Neural cell (in vitro differentiated cells): ENCODE measurements around the gene UCK2. TPM values are rescaled to one million over a fixed set of nuclear protein-coding genes. Genes with fewer than 3 reads are reported as not detected.

Experiments
- H2AFZ ChIP-seq: fragments of 200-600, 300-800 bp; sonication (generic), shearing (Covaris generic); 2 replicates; pipeline ENCODE4 v1.6.0; 2014; ENCODE audit warnings: low read depth, mild to moderate bottlenecking, antibody characterized with exemption, low read length, moderate library complexity
- H3F3A ChIP-seq: fragments of 200-600 bp; shearing (Covaris generic); 2 replicates; pipeline ENCODE4 v1.6.1; 2016; ENCODE audit warnings: mild to moderate bottlenecking, moderate library complexity, mixed read lengths, antibody characterized with exemption, low read length; ENCODE audit not compliant: insufficient read depth, poor library complexity, severe bottlenecking
- H3K27ac ChIP-seq: fragments of 200-600, 300-800 bp; sonication (generic), shearing (Covaris generic); 2 replicates; pipeline ENCODE4 v1.5.1; 2014; ENCODE audit warnings: mild to moderate bottlenecking, low read length, moderate library complexity
- H3K27me3 ChIP-seq: fragments of 300-800, 200-600 bp; sonication (generic), shearing (Covaris generic); 2 replicates; pipeline ENCODE4 v1.6.0; 2014; ENCODE audit warnings: mild to moderate bottlenecking, low read depth, low read length, moderate library complexity; ENCODE audit not compliant: insufficient read depth
- H3K36me3 ChIP-seq: fragments of 300-800, 200-600 bp; sonication (generic), shearing (Covaris generic); 2 replicates; pipeline ENCODE4 v1.5.1; 2014; ENCODE audit warnings: mild to moderate bottlenecking, antibody characterized with exemption, low read length, moderate library complexity; ENCODE audit not compliant: insufficient read depth
- H3K4me2 ChIP-seq: fragments of 300-800, 200-600 bp; sonication (generic), shearing (Covaris generic); 2 replicates; pipeline ENCODE4 v1.6.0; 2014; ENCODE audit warnings: mild to moderate bottlenecking, low read length
- H3K4me3 ChIP-seq: fragments of 300-800, 200-600 bp; sonication (generic), shearing (Covaris generic); 2 replicates; pipeline ENCODE4 v1.5.1; 2014; ENCODE audit warnings: mild to moderate bottlenecking, low read length, moderate library complexity
- H3K79me2 ChIP-seq: fragments of 200-600 bp; shearing (Covaris generic); replicated peaks from 2 replicates; pipeline ENCODE4 v1.6.0; 2014; ENCODE audit warnings: mild to moderate bottlenecking, low read length, moderate library complexity; ENCODE audit not compliant: insufficient read depth
- H3K9ac ChIP-seq: fragments of 300-800, 200-600 bp; sonication (generic), shearing (Covaris generic); 2 replicates; pipeline ENCODE4 v1.6.1; 2016; ENCODE audit warnings: mild to moderate bottlenecking, low read length, mixed read lengths
- H3K9me2 ChIP-seq: fragments of 200-600 bp; shearing (Covaris generic); 2 replicates; pipeline ENCODE4 v1.6.1; 2016; ENCODE audit warnings: mild to moderate bottlenecking, low read length, mixed read lengths; ENCODE audit not compliant: insufficient read depth
- H3K9me3 ChIP-seq: fragments of 200-600, 300-800 bp; sonication (generic), shearing (Covaris generic); 2 replicates; pipeline ENCODE4 v1.6.1; 2016; ENCODE audit warnings: mild to moderate bottlenecking, mixed run types, low read length, moderate library complexity, mixed read lengths
- H4K20me1 ChIP-seq: fragments of 200-600 bp; shearing (Covaris generic); 2 replicates; pipeline ENCODE4 v1.6.1; 2016; ENCODE audit warnings: mild to moderate bottlenecking, mixed run types; ENCODE audit not compliant: insufficient read depth
- EP300 ChIP-seq: fragments of 450-650 bp; conservative IDR thresholded peaks from 2 replicates; pipeline ENCODE4 v1.6.1; 2014; ENCODE audit warnings: antibody characterized with exemption, mild to moderate bottlenecking, moderate library complexity; ENCODE audit not compliant: poor library complexity, severe bottlenecking
- EZH2 ChIP-seq: fragments of 200-600, 300-800 bp; shearing (Covaris generic), sonication (generic); IDR thresholded peaks from 2 replicates; pipeline ENCODE4 v1.6.1; 2014; ENCODE audit warnings: antibody characterized with exemption, low read length, borderline replicate concordance, mild to moderate bottlenecking; ENCODE audit not compliant: insufficient read depth, poor library complexity, severe bottlenecking
- MXI1 ChIP-seq: fragments of 450-650 bp; conservative IDR thresholded peaks from 2 replicates; pipeline ENCODE4 v1.6.1; 2014; ENCODE audit warnings: antibody characterized with exemption, mild to moderate bottlenecking; ENCODE audit not compliant: poor library complexity, severe bottlenecking
- POLR2AphosphoS5 ChIP-seq: IDR thresholded peaks from 2 replicates; pipeline ENCODE4 v1.6.1; 2012
- RAD21 ChIP-seq: fragments of 450-650 bp; conservative IDR thresholded peaks from 2 replicates; pipeline ENCODE4 v1.6.1; 2014; ENCODE audit warnings: antibody characterized with exemption, mild to moderate bottlenecking, moderate library complexity
- SMC3 ChIP-seq: fragments of 450-650 bp; conservative IDR thresholded peaks from 2 replicates; pipeline ENCODE4 v1.6.1; 2014; ENCODE audit warnings: antibody characterized with exemption, mild to moderate bottlenecking, moderate library complexity; ENCODE audit not compliant: poor library complexity
- TAF1 ChIP-seq: IDR thresholded peaks from 2 replicates; pipeline ENCODE4 v1.6.1; 2012; ENCODE audit warnings: low read depth
- polyA plus RNA-seq: library from polyadenylated mRNA; depleted of rRNA; stranded (reverse); fragments of >200 nt; gene quantifications from 2 replicates; pipeline ENCODE4 v1.2.3, GENCODE V29; 2014
- TF ChIP-seq, protein P1 (sequence below): IDR thresholded peaks from 2 replicates; pipeline ENCODE4 v1.6.1; 2012; ENCODE audit warnings: borderline replicate concordance
- TF ChIP-seq, protein P2 (sequence below): fragments of 450-650 bp; IDR thresholded peaks from 2 replicates; pipeline ENCODE4 v1.5.1; 2014; ENCODE audit warnings: antibody characterized with exemption, mild to moderate bottlenecking, moderate library complexity; ENCODE audit not compliant: poor library complexity, severe bottlenecking

UCK2 gene
- polyA plus RNA-seq, 1 donor from 2014 or later, result 36.0 TPM

DNA sequence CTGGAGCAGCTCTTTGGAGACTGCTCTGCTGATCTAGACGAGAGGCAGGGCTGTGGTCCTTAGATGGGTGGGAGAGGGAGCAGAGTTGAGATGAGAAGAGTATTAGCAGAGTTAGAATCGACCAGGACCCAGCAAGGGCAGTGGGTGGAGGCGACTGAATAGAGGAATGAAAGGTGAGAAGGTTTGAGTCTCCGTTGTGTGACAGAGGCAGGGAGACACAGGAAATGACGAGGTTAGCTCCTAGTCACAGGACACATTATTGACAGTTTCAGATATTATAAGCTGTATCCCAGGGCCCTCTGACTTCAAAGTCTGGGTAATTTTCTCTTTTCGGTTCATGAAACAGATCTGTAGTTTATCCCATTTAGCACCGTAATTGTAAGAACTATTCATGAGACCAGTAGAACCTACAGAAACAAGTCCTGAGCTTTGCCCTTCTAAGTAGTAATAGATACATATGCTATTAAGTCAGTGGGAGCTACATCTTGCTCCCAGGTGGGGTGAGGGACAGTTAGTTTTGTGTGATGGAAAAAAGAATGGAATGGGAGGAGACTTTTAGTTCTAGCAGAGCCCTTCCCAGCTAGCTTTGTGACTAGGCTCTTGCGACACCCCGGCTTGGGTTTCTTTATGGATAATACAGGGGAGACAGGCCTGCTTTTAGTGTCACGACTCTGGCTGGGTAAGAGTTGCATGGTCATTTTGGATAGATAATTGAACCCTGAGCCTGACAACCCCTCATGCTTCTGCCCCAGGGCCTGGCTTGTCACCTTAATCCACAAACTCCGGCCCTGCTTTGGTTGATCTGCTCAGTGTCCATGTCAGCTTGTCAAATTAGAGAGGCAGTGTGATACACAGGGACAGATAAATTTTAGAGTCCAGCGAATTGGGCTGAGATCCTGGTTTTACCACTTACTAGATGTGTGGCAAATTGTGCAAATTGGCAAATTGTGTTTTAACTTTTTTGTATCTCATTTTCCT, 70.2 kb downstream of the UCK2 start:
- no peak overlapping the region for H3K4me3 ChIP-seq
- no peak overlapping the region for H3K4me2 ChIP-seq
- TF ChIP-seq EZH2 (no peak), TAF1 (no peak), POLR2AphosphoS5 (no peak), SMC3 (no peak), RAD21 (no peak), MXI1 (no peak), EP300 (no peak)
- TF ChIP-seq, protein P1, sequence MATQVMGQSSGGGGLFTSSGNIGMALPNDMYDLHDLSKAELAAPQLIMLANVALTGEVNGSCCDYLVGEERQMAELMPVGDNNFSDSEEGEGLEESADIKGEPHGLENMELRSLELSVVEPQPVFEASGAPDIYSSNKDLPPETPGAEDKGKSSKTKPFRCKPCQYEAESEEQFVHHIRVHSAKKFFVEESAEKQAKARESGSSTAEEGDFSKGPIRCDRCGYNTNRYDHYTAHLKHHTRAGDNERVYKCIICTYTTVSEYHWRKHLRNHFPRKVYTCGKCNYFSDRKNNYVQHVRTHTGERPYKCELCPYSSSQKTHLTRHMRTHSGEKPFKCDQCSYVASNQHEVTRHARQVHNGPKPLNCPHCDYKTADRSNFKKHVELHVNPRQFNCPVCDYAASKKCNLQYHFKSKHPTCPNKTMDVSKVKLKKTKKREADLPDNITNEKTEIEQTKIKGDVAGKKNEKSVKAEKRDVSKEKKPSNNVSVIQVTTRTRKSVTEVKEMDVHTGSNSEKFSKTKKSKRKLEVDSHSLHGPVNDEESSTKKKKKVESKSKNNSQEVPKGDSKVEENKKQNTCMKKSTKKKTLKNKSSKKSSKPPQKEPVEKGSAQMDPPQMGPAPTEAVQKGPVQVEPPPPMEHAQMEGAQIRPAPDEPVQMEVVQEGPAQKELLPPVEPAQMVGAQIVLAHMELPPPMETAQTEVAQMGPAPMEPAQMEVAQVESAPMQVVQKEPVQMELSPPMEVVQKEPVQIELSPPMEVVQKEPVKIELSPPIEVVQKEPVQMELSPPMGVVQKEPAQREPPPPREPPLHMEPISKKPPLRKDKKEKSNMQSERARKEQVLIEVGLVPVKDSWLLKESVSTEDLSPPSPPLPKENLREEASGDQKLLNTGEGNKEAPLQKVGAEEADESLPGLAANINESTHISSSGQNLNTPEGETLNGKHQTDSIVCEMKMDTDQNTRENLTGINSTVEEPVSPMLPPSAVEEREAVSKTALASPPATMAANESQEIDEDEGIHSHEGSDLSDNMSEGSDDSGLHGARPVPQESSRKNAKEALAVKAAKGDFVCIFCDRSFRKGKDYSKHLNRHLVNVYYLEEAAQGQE, result no peak
- TF ChIP-seq, protein P2, sequence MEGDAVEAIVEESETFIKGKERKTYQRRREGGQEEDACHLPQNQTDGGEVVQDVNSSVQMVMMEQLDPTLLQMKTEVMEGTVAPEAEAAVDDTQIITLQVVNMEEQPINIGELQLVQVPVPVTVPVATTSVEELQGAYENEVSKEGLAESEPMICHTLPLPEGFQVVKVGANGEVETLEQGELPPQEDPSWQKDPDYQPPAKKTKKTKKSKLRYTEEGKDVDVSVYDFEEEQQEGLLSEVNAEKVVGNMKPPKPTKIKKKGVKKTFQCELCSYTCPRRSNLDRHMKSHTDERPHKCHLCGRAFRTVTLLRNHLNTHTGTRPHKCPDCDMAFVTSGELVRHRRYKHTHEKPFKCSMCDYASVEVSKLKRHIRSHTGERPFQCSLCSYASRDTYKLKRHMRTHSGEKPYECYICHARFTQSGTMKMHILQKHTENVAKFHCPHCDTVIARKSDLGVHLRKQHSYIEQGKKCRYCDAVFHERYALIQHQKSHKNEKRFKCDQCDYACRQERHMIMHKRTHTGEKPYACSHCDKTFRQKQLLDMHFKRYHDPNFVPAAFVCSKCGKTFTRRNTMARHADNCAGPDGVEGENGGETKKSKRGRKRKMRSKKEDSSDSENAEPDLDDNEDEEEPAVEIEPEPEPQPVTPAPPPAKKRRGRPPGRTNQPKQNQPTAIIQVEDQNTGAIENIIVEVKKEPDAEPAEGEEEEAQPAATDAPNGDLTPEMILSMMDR, result no peak
- no peaks in the 10 kb centered on the region for H3K79me2 ChIP-seq
- no peaks in the 10 kb centered on the region for H4K20me1 ChIP-seq
- no peak overlapping the region for H2AFZ ChIP-seq
- H3K36me3 ChIP-seq, result no peaks in the 10 kb centered on the region
- no peak overlapping the region for H3K27ac ChIP-seq
- no peaks in the 10 kb centered on the region for H3K27me3 ChIP-seq
- H3K9me3 ChIP-seq, result no peaks in the 10 kb centered on the region
- H3F3A ChIP-seq, result no peaks in the 10 kb centered on the region
- H3K9ac ChIP-seq, result no peak overlapping the region
- H3K9me2 ChIP-seq, result no peaks in the 10 kb centered on the region

DNA sequence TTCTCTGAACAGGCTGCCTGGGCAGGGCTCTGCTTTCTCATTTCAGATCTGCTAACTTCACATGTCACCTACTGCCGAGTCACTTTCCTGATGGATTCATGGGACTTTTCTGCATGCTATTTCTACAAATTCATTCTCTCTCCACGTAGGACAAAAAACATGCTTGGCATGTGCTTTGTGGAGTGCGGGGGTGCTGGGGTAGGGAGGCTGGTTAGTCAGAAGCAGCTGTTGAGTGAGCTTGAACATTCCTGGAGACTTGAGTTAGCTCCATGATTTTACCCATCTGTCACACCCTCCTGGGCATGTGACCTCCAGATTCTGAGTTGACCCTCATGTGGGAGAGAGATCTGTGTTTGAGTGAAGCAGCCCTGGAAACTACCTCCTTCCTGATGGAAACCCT, 71.4 kb downstream of the UCK2 start:
- no peaks in the 10 kb centered on the region for H3F3A ChIP-seq
- no peak overlapping the region for H2AFZ ChIP-seq
- no peaks in the 10 kb centered on the region for H3K79me2 ChIP-seq
- no peak overlapping the region for H3K4me2 ChIP-seq
- no peak overlapping the region for H3K4me3 ChIP-seq
- H3K9ac ChIP-seq, result no peak overlapping the region
- no peaks in the 10 kb centered on the region for H3K9me2 ChIP-seq
- no peak for TF ChIP-seq TAF1
- TF ChIP-seq EP300, result no peak
- TF ChIP-seq, protein P1, result no peak
- no peak for TF ChIP-seq SMC3
- TF ChIP-seq, protein P2, result no peak
- no peak for TF ChIP-seq POLR2AphosphoS5
- H3K36me3 ChIP-seq, result no peaks in the 10 kb centered on the region
- no peaks in the 10 kb centered on the region for H3K27me3 ChIP-seq
- H3K27ac ChIP-seq, result no peak overlapping the region
- no peaks in the 10 kb centered on the region for H4K20me1 ChIP-seq
- no peaks in the 10 kb centered on the region for H3K9me3 ChIP-seq
